H1 (cell line): ENCODE measurements around the gene PEAK1. TPM values are rescaled to one million over a fixed set of nuclear protein-coding genes. Genes with fewer than 3 reads are reported as not detected.

Experiments used
- EZH2 ChIP-seq: fragments of 200-600 bp; sonication (generic); IDR thresholded peaks from 2 replicates; pipeline ENCODE4 v1.7.1; 2012; ENCODE audit warnings: low read depth, mild to moderate bottlenecking, moderate library complexity, low read length, inconsistent platforms; ENCODE audit not compliant: severe bottlenecking
- GTF2F1 ChIP-seq: IDR thresholded peaks from 2 replicates; pipeline ENCODE4 v1.6.1; 2012; ENCODE audit warnings: low read depth, low read length, improper control_type of control experiment, borderline replicate concordance
- RBBP5 ChIP-seq: IDR thresholded peaks from 2 replicates; pipeline ENCODE4 v1.7.1; 2012; ENCODE audit warnings: low read depth, mild to moderate bottlenecking, inconsistent platforms, low read length, moderate library complexity, borderline replicate concordance
- SAP30 ChIP-seq: fragments of 300-600 bp; sonication (generic); IDR thresholded peaks from 2 replicates; pipeline ENCODE4 v1.7.1; 2012; ENCODE audit warnings: low read length, moderate library complexity, mild to moderate bottlenecking, inconsistent platforms; ENCODE audit not compliant: insufficient read depth, insufficient replicate concordance
- SP2 ChIP-seq: IDR thresholded peaks from 2 replicates; pipeline ENCODE4 v1.6.1; 2012; ENCODE audit warnings: mild to moderate bottlenecking, low read length, inconsistent platforms
- polyA plus RNA-seq, 7 experiments: library from polyadenylated mRNA; depleted of rRNA in 3 of 7; stranded (reverse) in 5 of 7; unstranded in 2 of 7; fragments of >200 nt in 5 of 7; fragments of 200-250 nt in 2 of 7; gene quantifications; 1 replicate in 5 of 7; 2 replicates in 1 of 7; 4 replicates in 1 of 7; pipeline versions ENCODE4 v1.2.1 to v1.2.3, GENCODE V29; 2011 to 2013; ENCODE audit warnings: missing spikeins in 2 of 7, mixed read lengths in 2 of 7
- total RNA-seq: library from RNA; stranded (reverse); fragmentation: NEBNext Ultra II Directional; extraction: Animal tissue kit (Norgen Biotek cat#: 25700); gene quantifications from 2 replicates; pipeline ENCODE4 v1.2.1, GENCODE V29; 2021

The PEAK1 gene
- total and polyA plus RNA-seq, 2 of the 8 experiments (the other 6 are each of a cell fraction or from before 2014, with no cell fraction given) = 8.8 to 44.8 TPM

DNA sequence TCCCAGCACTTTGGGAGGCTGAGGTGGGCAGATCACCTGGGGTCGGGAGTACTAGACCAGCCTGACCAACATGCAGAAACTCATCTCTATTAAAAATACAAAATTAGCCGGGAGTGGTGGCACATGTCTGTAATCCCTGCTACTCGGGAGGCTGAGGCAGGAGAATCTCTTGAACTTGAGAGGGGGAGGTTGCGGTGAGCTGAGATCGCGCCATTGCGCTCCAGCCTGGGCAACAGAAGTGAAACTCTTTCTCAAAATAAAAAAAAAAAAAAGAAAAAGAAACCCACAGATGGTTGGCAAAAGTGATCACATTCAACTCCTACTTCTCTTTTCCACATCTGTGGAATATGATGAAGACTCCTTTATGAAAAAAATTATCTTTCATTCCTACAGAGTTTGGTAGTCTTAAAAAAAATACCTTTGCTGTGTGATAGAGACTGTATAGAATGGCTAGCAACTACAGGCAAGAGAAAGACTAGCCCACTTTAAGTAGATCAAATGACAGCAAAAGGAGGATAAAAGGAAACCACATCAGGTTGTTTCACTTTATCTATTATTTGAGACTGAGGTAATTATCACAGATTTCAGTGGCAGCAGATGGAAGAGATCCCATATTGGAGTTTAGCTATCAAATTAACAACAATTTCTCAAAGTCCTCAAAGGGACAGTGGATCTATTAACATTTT, 176.0 kb downstream of the PEAK1 start (continued):
- TF ChIP-seq SAP30 (no peak), EZH2 (no peak), SP2 (no peak), GTF2F1 (no peak), RBBP5 (no peak)
